ENCODE data around the gene ALK. TPM values are rescaled to one million over a fixed set of nuclear protein-coding genes. Genes with fewer than 3 reads are reported as not detected.

ALK gene
- total RNA-seq, 1 donor from 2014 or later = not detected

- DNase-seq (ENCODE audit: low spot score, unreplicated experiment) = no peak
- no peak overlapping the region for H3K4me3 Mint-ChIP-seq (ENCODE audit: low read depth)
- no peaks in the 10 kb centered on the region for H3K4me1 Mint-ChIP-seq (ENCODE audit: low read depth)
- H3K36me3 Mint-ChIP-seq (ENCODE audit: insufficient read depth) = no peaks in the 10 kb centered on the region
- H3K9me3 Mint-ChIP-seq (ENCODE audit: low read depth) = peaks cover 5% of the 10 kb centered on the region
- no peak overlapping the region for H3K27ac Mint-ChIP-seq
- TF ChIP-seq CTCF (IDR thresholded peaks at IDR 0.05; ENCODE audit: unreplicated experiment) = no peak
- peaks cover 23% of the 10 kb centered on the region for H3K27me3 Mint-ChIP-seq
Observed at GRCh38 chr2:29643196-29643595, 278.2 kb downstream of the ALK start.

- Mint-ChIP-seq H3K27me3 (peaks cover 17% of the 10 kb centered on the region), H3K9me3 (ENCODE audit: low read depth) (no peaks in the 10 kb centered on the region), H3K4me1 (ENCODE audit: low read depth) (no peaks in the 10 kb centered on the region), H3K4me3 (ENCODE audit: low read depth) (no peak overlapping the region), H3K27ac (no peak overlapping the region), H3K36me3 (ENCODE audit: insufficient read depth) (no peaks in the 10 kb centered on the region)
- no peak for DNase-seq (ENCODE audit: low spot score, unreplicated experiment)
- TF ChIP-seq CTCF (IDR thresholded peaks at IDR 0.05; ENCODE audit: unreplicated experiment) = no peak
Observed at GRCh38 chr2:29640360-29640759, 281.0 kb downstream of the ALK start.

- Mint-ChIP-seq H3K27ac (no peak overlapping the region), H3K27me3 (peaks cover 17% of the 10 kb centered on the region), H3K9me3 (ENCODE audit: low read depth) (no peaks in the 10 kb centered on the region), H3K36me3 (ENCODE audit: insufficient read depth) (no peaks in the 10 kb centered on the region), H3K4me3 (ENCODE audit: low read depth) (no peak overlapping the region), H3K4me1 (ENCODE audit: low read depth) (no peaks in the 10 kb centered on the region)
- TF ChIP-seq CTCF (IDR thresholded peaks at IDR 0.05; ENCODE audit: unreplicated experiment) = no peak
- DNase-seq (ENCODE audit: low spot score, unreplicated experiment) = no peak
Observed at GRCh38 chr2:29638641-29639040, 282.7 kb downstream of the ALK start.

- no peaks in the 10 kb centered on the region for H3K36me3 Mint-ChIP-seq (ENCODE audit: insufficient read depth)
- no peak for DNase-seq (ENCODE audit: low spot score, unreplicated experiment)
- no peak for TF ChIP-seq CTCF (IDR thresholded peaks at IDR 0.05; ENCODE audit: unreplicated experiment)
- H3K9me3 Mint-ChIP-seq (ENCODE audit: low read depth) = no peaks in the 10 kb centered on the region
- no peak overlapping the region for H3K4me3 Mint-ChIP-seq (ENCODE audit: low read depth)
- no peaks in the 10 kb centered on the region for H3K4me1 Mint-ChIP-seq (ENCODE audit: low read depth)
- H3K27ac Mint-ChIP-seq = no peak overlapping the region
- peaks cover 8% of the 10 kb centered on the region for H3K27me3 Mint-ChIP-seq
Observed at GRCh38 chr2:29634916-29635315, 286.5 kb downstream of the ALK start.

- Mint-ChIP-seq H3K4me3 (ENCODE audit: low read depth) (no peak overlapping the region), H3K9me3 (ENCODE audit: low read depth) (no peaks in the 10 kb centered on the region), H3K27ac (no peak overlapping the region), H3K4me1 (ENCODE audit: low read depth) (no peaks in the 10 kb centered on the region), H3K27me3 (peaks cover 7% of the 10 kb centered on the region), H3K36me3 (ENCODE audit: insufficient read depth) (no peaks in the 10 kb centered on the region)
- no peak for DNase-seq (ENCODE audit: low spot score, unreplicated experiment)
- no peak for TF ChIP-seq CTCF (IDR thresholded peaks at IDR 0.05; ENCODE audit: unreplicated experiment)
Observed at GRCh38 chr2:29632018-29632417, 289.4 kb downstream of the ALK start.
